ENCODE results near the gene FBXO31.

Gene FBXO31

GRCh38 chr16:87279094-87279658 lies 104.4 kb downstream of the FBXO31 start:
- no peak overlapping the region for H3K4me3 ChIP-seq (ENCODE audit: control insufficient read depth, low read depth, low read length)
- no peak for TF ChIP-seq CTCF (conservative IDR thresholded peaks at IDR 0.05; ENCODE audit: control insufficient read depth, insufficient read depth, low read depth, low read length)
- DNase-seq (ENCODE audit: low read depth) = no peak

GRCh38 chr16:87278191-87279093 lies 105.1 kb downstream of the FBXO31 start:
- peak; percentile 74 for DNase-seq (ENCODE audit: low read depth)

More at GRCh38 chr16:87278191-87279093, 105.1 kb downstream of the FBXO31 start:
- no peak overlapping the region for H3K4me3 ChIP-seq (ENCODE audit: control insufficient read depth, low read depth, low read length)
- TF ChIP-seq CTCF (conservative IDR thresholded peaks at IDR 0.05; ENCODE audit: control insufficient read depth, insufficient read depth, low read depth, low read length) = peak; percentile 84

Measured in fibroblast of mammary gland (primary cell).